Glutamatergic neuron (in vitro differentiated cells): ENCODE measurements around the gene TAS1R2. TPM values are rescaled to one million over a fixed set of nuclear protein-coding genes. Genes with fewer than 3 reads are reported as not detected.

ENCODE experiments used
- DNase-seq: peaks from one replicate; pipeline ENCODE4 v3.0.0; 2022
- H3K27ac Mint-ChIP-seq: one replicate; pipeline ENCODE4 v1.8.0; 2020; ENCODE audit warnings: mild to moderate bottlenecking, mixed read lengths, inconsistent platforms; ENCODE audit not compliant: unreplicated experiment
- H3K27me3 Mint-ChIP-seq: one replicate; pipeline ENCODE4 v1.8.0; 2020; ENCODE audit warnings: mild to moderate bottlenecking, moderate library complexity, mixed read lengths, inconsistent platforms; ENCODE audit not compliant: unreplicated experiment
- H3K36me3 Mint-ChIP-seq: one replicate; pipeline ENCODE4 v1.8.0; 2020; ENCODE audit warnings: mild to moderate bottlenecking, mixed read lengths, inconsistent platforms; ENCODE audit not compliant: unreplicated experiment
- H3K4me1 Mint-ChIP-seq: one replicate; pipeline ENCODE4 v1.8.0; 2020; ENCODE audit warnings: mild to moderate bottlenecking, low read depth, mixed read lengths, inconsistent platforms; ENCODE audit not compliant: unreplicated experiment
- H3K4me3 Mint-ChIP-seq: one replicate; pipeline ENCODE4 v1.8.0; 2020; ENCODE audit warnings: mild to moderate bottlenecking, mixed read lengths, inconsistent platforms; ENCODE audit not compliant: unreplicated experiment
- H3K9me3 Mint-ChIP-seq: one replicate; pipeline ENCODE4 v1.8.0; 2020; ENCODE audit warnings: mild to moderate bottlenecking, moderate library complexity, mixed read lengths, inconsistent platforms; ENCODE audit not compliant: unreplicated experiment
- CTCF ChIP-seq: fragments of 200-600 bp; sonication (generic); IDR thresholded peaks from one replicate; pipeline ENCODE4 v1.5.0; 2021; ENCODE audit not compliant: partially characterized antibody, unreplicated experiment
- long read RNA-seq: library from polyadenylated mRNA; unstranded; transcript quantifications from one replicate; pipeline ENCODE4 v2.0.0, GENCODE V29; 2020; ENCODE audit not compliant: unreplicated experiment
- total RNA-seq: library from RNA; stranded (reverse); fragmentation: NEBNext Ultra II Directional; extraction: Animal tissue kit (Norgen Biotek cat#: 25700); gene quantifications from one replicate; pipeline ENCODE4 v1.2.1, GENCODE V29; 2021; ENCODE audit not compliant: unreplicated experiment

The TAS1R2 gene
- total RNA-seq, result not detected
- long read RNA-seq, result 0 reads

- no peak for DNase-seq
- no peak for TF ChIP-seq CTCF
- H3K27ac Mint-ChIP-seq, result no peak within 1 kb of the TSS
- peaks cover 4% of the 10 kb centered on the region for H3K36me3 Mint-ChIP-seq
- peaks cover 2% of the 10 kb centered on the region for H3K27me3 Mint-ChIP-seq
- H3K9me3 Mint-ChIP-seq, result no peaks in the 10 kb centered on the region
- H3K4me3 Mint-ChIP-seq, result no peak within 1 kb of the TSS
- H3K4me1 Mint-ChIP-seq, result no peaks in the 10 kb centered on the region
Observed at GRCh38 chr1:18859560-18859959, at the start of gene TAS1R2. Gene TAS1R2 (minus strand): TSS chr1:18859660. CDS start chr1:18859660, 0 bp downstream.

GRCh38 chr1:18907917-18908845 is 48.7 kb upstream of the TAS1R2 start:
- no peak overlapping the region for H3K4me3 Mint-ChIP-seq
- DNase-seq, result no peak
- TF ChIP-seq CTCF, result no peak
- peak overlapping the region; percentile 56 for H3K27ac Mint-ChIP-seq
- peaks cover 24% of the 10 kb centered on the region for H3K27me3 Mint-ChIP-seq
- H3K4me1 Mint-ChIP-seq, result peaks cover 46% of the 10 kb centered on the region
- H3K36me3 Mint-ChIP-seq, result peaks cover 3% of the 10 kb centered on the region
- peaks cover 26% of the 10 kb centered on the region for H3K9me3 Mint-ChIP-seq

GRCh38 chr1:18907021-18907916 is 47.8 kb upstream of the TAS1R2 start:
- Mint-ChIP-seq H3K4me3 (peak overlapping the region; percentile 42), H3K9me3 (peaks cover 30% of the 10 kb centered on the region), H3K27me3 (peaks cover 22% of the 10 kb centered on the region), H3K27ac (peak overlapping the region; percentile 69), H3K4me1 (peaks cover 46% of the 10 kb centered on the region), H3K36me3 (peaks cover 3% of the 10 kb centered on the region)
- peak; percentile 99 for TF ChIP-seq CTCF
- DNase-seq, result peak; percentile 67

GRCh38 chr1:18903291-18903756 is 43.9 kb upstream of the TAS1R2 start:
- TF ChIP-seq CTCF, result no peak
- Mint-ChIP-seq H3K27me3 (peaks cover 10% of the 10 kb centered on the region), H3K9me3 (peaks cover 18% of the 10 kb centered on the region), H3K36me3 (no peaks in the 10 kb centered on the region), H3K27ac (peak overlapping the region; percentile 98), H3K4me3 (peak overlapping the region; percentile 93), H3K4me1 (peaks cover 43% of the 10 kb centered on the region)
- no peak for DNase-seq
